ENCODE data around the gene NGEF.

- TF ChIP-seq, protein P1, sequence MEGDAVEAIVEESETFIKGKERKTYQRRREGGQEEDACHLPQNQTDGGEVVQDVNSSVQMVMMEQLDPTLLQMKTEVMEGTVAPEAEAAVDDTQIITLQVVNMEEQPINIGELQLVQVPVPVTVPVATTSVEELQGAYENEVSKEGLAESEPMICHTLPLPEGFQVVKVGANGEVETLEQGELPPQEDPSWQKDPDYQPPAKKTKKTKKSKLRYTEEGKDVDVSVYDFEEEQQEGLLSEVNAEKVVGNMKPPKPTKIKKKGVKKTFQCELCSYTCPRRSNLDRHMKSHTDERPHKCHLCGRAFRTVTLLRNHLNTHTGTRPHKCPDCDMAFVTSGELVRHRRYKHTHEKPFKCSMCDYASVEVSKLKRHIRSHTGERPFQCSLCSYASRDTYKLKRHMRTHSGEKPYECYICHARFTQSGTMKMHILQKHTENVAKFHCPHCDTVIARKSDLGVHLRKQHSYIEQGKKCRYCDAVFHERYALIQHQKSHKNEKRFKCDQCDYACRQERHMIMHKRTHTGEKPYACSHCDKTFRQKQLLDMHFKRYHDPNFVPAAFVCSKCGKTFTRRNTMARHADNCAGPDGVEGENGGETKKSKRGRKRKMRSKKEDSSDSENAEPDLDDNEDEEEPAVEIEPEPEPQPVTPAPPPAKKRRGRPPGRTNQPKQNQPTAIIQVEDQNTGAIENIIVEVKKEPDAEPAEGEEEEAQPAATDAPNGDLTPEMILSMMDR (tag by site-specific recombination; IDR thresholded peaks at IDR 0.05) = no peak
- no peak for TF ChIP-seq ZNF701 (tag by site-specific recombination; IDR thresholded peaks at IDR 0.05)
- TF ChIP-seq ZNF416 (tag by site-specific recombination; IDR thresholded peaks at IDR 0.05) = no peak
- no peak for TF ChIP-seq ZBTB21 (tag by site-specific recombination; IDR thresholded peaks at IDR 0.05)
- no peak for TF ChIP-seq PRDM10 (tag by site-specific recombination; IDR thresholded peaks at IDR 0.05)
- TF ChIP-seq YY1 (tag by site-specific recombination; IDR thresholded peaks at IDR 0.05) = no peak
- TF ChIP-seq ZNF274 (IDR thresholded peaks at IDR 0.05; ENCODE audit: low read length) = no peak
- no peak for TF ChIP-seq ZNF274 (tag by site-specific recombination; IDR thresholded peaks at IDR 0.05; ENCODE audit: borderline replicate concordance)
- TF ChIP-seq, protein P2, sequence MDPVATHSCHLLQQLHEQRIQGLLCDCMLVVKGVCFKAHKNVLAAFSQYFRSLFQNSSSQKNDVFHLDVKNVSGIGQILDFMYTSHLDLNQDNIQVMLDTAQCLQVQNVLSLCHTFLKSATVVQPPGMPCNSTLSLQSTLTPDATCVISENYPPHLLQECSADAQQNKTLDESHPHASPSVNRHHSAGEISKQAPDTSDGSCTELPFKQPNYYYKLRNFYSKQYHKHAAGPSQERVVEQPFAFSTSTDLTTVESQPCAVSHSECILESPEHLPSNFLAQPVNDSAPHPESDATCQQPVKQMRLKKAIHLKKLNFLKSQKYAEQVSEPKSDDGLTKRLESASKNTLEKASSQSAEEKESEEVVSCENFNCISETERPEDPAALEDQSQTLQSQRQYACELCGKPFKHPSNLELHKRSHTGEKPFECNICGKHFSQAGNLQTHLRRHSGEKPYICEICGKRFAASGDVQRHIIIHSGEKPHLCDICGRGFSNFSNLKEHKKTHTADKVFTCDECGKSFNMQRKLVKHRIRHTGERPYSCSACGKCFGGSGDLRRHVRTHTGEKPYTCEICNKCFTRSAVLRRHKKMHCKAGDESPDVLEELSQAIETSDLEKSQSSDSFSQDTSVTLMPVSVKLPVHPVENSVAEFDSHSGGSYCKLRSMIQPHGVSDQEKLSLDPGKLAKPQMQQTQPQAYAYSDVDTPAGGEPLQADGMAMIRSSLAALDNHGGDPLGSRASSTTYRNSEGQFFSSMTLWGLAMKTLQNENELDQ (tag by site-specific recombination; IDR thresholded peaks at IDR 0.05; ENCODE audit: low read depth) = no peak
- TF ChIP-seq ZNF600 (tag by site-specific recombination; IDR thresholded peaks at IDR 0.05) = no peak
Measured at GRCh38 chr2:232908695-232909094, 104.4 kb downstream of the NGEF start.

Measured in HEK293 (cell line).